IMR-90 (cell line): ENCODE results near the gene PTBP1. TPM values are rescaled to one million over a fixed set of nuclear protein-coding genes. Genes with fewer than 3 reads are reported as not detected.

Source experiments
- ATAC-seq: fragments of 200-7000 bp; cut with Tn5 transposase; 2 replicates; pipeline ENCODE4 v1.9.1; 2020; ENCODE audit warnings: low read depth, mild to moderate bottlenecking, moderate library complexity
- BruUV-seq: library from RNA; stranded (reverse); fragments of 400-500 nt; replicated peaks from 2 replicates; lab custom pipeline; 2021; lab: Mats Ljungman, UMichigan
- CTCF ChIA-PET: fragments of 300-600 bp; formaldehyde crosslinking; extraction: SDS; loops from one replicate; lab custom pipeline; 2021; ENCODE audit warnings: antibody characterized with exemption; lab: Yijun Ruan, JAX
- POLR2A ChIA-PET: fragments of 300-600 bp; sonication (Branson Sonifier 250); formaldehyde crosslinking; loops from one replicate; lab custom pipeline; 2022; ENCODE audit warnings: antibody characterized with exemption; ENCODE audit not compliant: unreplicated experiment; lab: Charles Lee
- DNase-seq: peaks from one replicate; pipeline ENCODE4 v3.0.0; 2013
- H2AFZ ChIP-seq: replicated peaks from 2 replicates; pipeline ENCODE3; 2013; ENCODE audit warnings: low read length, mild to moderate bottlenecking; ENCODE audit not compliant: poor library complexity
- H2AK5ac ChIP-seq: 2 replicates; pipeline ENCODE4 v1.6.1; 2013; ENCODE audit warnings: low read depth, low read length, inconsistent platforms
- H2AK9ac ChIP-seq: replicated peaks from 2 replicates; pipeline ENCODE3; 2013; ENCODE audit warnings: mild to moderate bottlenecking, low read depth, low read length, moderate library complexity; ENCODE audit not compliant: poor library complexity
- H2BK120ac ChIP-seq: 2 replicates; pipeline ENCODE4 v1.6.1; 2013; ENCODE audit warnings: low read depth, low read length, inconsistent platforms
- H2BK15ac ChIP-seq: 3 replicates; pipeline ENCODE4 v1.6.1; 2013; ENCODE audit warnings: low read depth, low read length, inconsistent platforms
- H2BK20ac ChIP-seq: 2 replicates; pipeline ENCODE4 v1.6.1; 2013; ENCODE audit warnings: low read depth, mild to moderate bottlenecking, inconsistent platforms, low read length, moderate library complexity
- H2BK5ac ChIP-seq: 2 replicates; pipeline ENCODE4 v1.6.1; 2013; ENCODE audit warnings: mild to moderate bottlenecking, low read depth, low read length, inconsistent platforms; ENCODE audit not compliant: poor library complexity, severe bottlenecking
- H3K14ac ChIP-seq: replicated peaks from 2 replicates; pipeline ENCODE4 v1.6.1; 2013; ENCODE audit warnings: low read depth, low read length, inconsistent platforms
- H3K18ac ChIP-seq: 2 replicates; pipeline ENCODE4 v1.6.1; 2013; ENCODE audit warnings: low read depth, low read length, control low read depth
- H3K23ac ChIP-seq: 2 replicates; pipeline ENCODE4 v1.6.1; 2013; ENCODE audit warnings: low read depth, low read length, inconsistent platforms
- H3K27ac ChIP-seq: 2 replicates; pipeline ENCODE4 v1.5.1; 2013; ENCODE audit warnings: mild to moderate bottlenecking, control low read depth, low read length; ENCODE audit not compliant: insufficient read depth
- H3K27me3 ChIP-seq: 2 replicates; pipeline ENCODE4 v1.6.1; 2013; ENCODE audit warnings: low read length; ENCODE audit not compliant: control insufficient read depth, insufficient read depth
- H3K36me3 ChIP-seq: 2 replicates; pipeline ENCODE4 v1.6.1; 2013; ENCODE audit warnings: low read length, mixed read lengths; ENCODE audit not compliant: control insufficient read depth, insufficient read depth
- H3K4ac ChIP-seq: 2 replicates; pipeline ENCODE4 v1.6.1; 2013; ENCODE audit warnings: low read depth, low read length, inconsistent platforms
- H3K4me1 ChIP-seq: 2 replicates; pipeline ENCODE4 v1.6.1; 2013; ENCODE audit warnings: low read length, mixed read lengths; ENCODE audit not compliant: control insufficient read depth, insufficient read depth
- H3K4me2 ChIP-seq: 2 replicates; pipeline ENCODE4 v1.6.1; 2013; ENCODE audit warnings: low read depth, mild to moderate bottlenecking, control low read depth, low read length, moderate library complexity
- H3K4me3 ChIP-seq: 2 replicates; pipeline ENCODE4 v1.5.1; 2013; ENCODE audit warnings: low read depth, mild to moderate bottlenecking, control low read depth, low read length, moderate library complexity; ENCODE audit not compliant: insufficient read depth
- H3K56ac ChIP-seq: 2 replicates; pipeline ENCODE4 v1.6.1; 2013; ENCODE audit warnings: low read length, inconsistent platforms; ENCODE audit not compliant: insufficient read depth; ENCODE audit errors: extremely low read depth
- H3K79me1 ChIP-seq, 2 experiments: 2 replicates each; pipeline ENCODE4 v1.6.1; 2013; ENCODE audit warnings: low read length in 2 of 2, inconsistent platforms in 1 of 2, low read depth in 1 of 2
- H3K9ac ChIP-seq: 2 replicates; pipeline ENCODE4 v1.6.1; 2013; ENCODE audit warnings: low read depth, low read length, control low read depth
- H3K9me1 ChIP-seq: 2 replicates; pipeline ENCODE4 v1.6.1; 2013; ENCODE audit warnings: low read length, inconsistent platforms; ENCODE audit not compliant: insufficient read depth
- H3K9me3 ChIP-seq: 2 replicates; pipeline ENCODE4 v1.6.1; 2013; ENCODE audit warnings: low read length; ENCODE audit not compliant: control insufficient read depth, insufficient read depth
- H4K20me1 ChIP-seq: 2 replicates; pipeline ENCODE4 v1.6.1; 2013; ENCODE audit warnings: low read length, inconsistent platforms; ENCODE audit not compliant: insufficient read depth
- H4K5ac ChIP-seq: 2 replicates; pipeline ENCODE4 v1.6.1; 2013; ENCODE audit warnings: mild to moderate bottlenecking, low read depth, low read length, control low read depth
- H4K8ac ChIP-seq, 2 experiments: 2 replicates each; pipeline ENCODE4 v1.6.1; 2013; ENCODE audit warnings: low read depth in 2 of 2, low read length in 2 of 2, control low read depth in 1 of 2, inconsistent platforms in 1 of 2
- H4K91ac ChIP-seq: 2 replicates; pipeline ENCODE4 v1.6.1; 2013; ENCODE audit warnings: low read depth, low read length, inconsistent platforms; ENCODE audit not compliant: insufficient read depth
- CEBPB ChIP-seq: IDR thresholded peaks from 2 replicates; pipeline ENCODE4 v1.6.1; 2012; ENCODE audit warnings: low read depth, low read length, improper control_type of control experiment
- ELK1 ChIP-seq: fragments of 150-350 bp; IDR thresholded peaks from 2 replicates; pipeline ENCODE4 v1.6.1; 2016; ENCODE audit warnings: low read depth, mild to moderate bottlenecking, low read length, moderate library complexity, borderline replicate concordance
- POLR2A ChIP-seq: IDR thresholded peaks from 2 replicates; pipeline ENCODE4 v1.6.1; 2012; ENCODE audit warnings: mild to moderate bottlenecking, low read depth, low read length
- RFX5 ChIP-seq: IDR thresholded peaks from 2 replicates; pipeline ENCODE4 v1.8.0; 2012; ENCODE audit warnings: low read depth, mild to moderate bottlenecking, low read length, moderate library complexity
- USF2 ChIP-seq: fragments of 150-350 bp; IDR thresholded peaks from 2 replicates; pipeline ENCODE4 v1.6.1; 2017; ENCODE audit warnings: mild to moderate bottlenecking, antibody characterized with exemption, low read length, low read depth
- WGBS, 2 experiments: methylation state at CpG; one replicate each; pipeline versions ENCODE4 v1.1.5 to v1.1.7; 2013; ENCODE audit warnings: missing lambda C conversion rate in 2 of 2; ENCODE audit not compliant: insufficient read length in 1 of 2; ENCODE audit errors: extremely low coverage in 2 of 2; 5-methylcytosine and 5-hydroxymethylcytosine counted together
- dilution Hi-C: fragments of 300-500 bp; cut with HindIII; formaldehyde crosslinking; loops from one replicate; pipeline ENCODE4 v1.14.3; 2018; ENCODE audit warnings: low sequenced_read_pairs; ENCODE audit not compliant: unreplicated experiment
- in situ Hi-C: fragments of 300-500 bp; cut with MboI; formaldehyde crosslinking; loops from 3 replicates; pipeline ENCODE4 v1.14.3; 2019; ENCODE audit warnings: low sequenced_read_pairs, inconsistent platforms, mixed read lengths
- intact Hi-C: fragments of 100-400 bp; cut with micrococcal nuclease; formaldehyde crosslinking; loops from 2 replicates; pipeline ENCODE4 v1.10.0; 2022
- polyA plus RNA-seq, 3 experiments: library from polyadenylated mRNA; depleted of rRNA; stranded (reverse); fragments of >200 nt; gene quantifications; 2 replicates each; pipeline ENCODE4 v1.2.3, GENCODE V29; 2012; ENCODE audit warnings: low replicate concordance in 1 of 3
- total RNA-seq: library from RNA; depleted of rRNA; stranded (reverse); fragments of >200 nt; gene quantifications from 2 replicates; pipeline ENCODE4 v1.2.3, GENCODE V29; 2012

The PTBP1 gene
- total and polyA plus RNA-seq, 2 of the 4 experiments (the other 2 are of a cell fraction), result 146 to 269 TPM

- Histone ChIP-seq H3K4ac (no peak overlapping the region), H3K23ac (no peak overlapping the region), H3K4me1 (no peaks in the 10 kb centered on the region; the same call in 1 of the 2 replicates), H4K5ac (no peak overlapping the region), H3K18ac (no peak overlapping the region), H3K9me3 (no peaks in the 10 kb centered on the region), H3K9me1 (no peaks in the 10 kb centered on the region), H3K4me2 (no peak overlapping the region), H3K9ac (no peak overlapping the region), H3K36me3 (no peaks in the 10 kb centered on the region), H4K8ac (no peak overlapping the region), H2BK5ac (no peak overlapping the region), H2AK9ac (no peak overlapping the region), H3K14ac (no peak overlapping the region), H2AK5ac (no peak overlapping the region), H3K27ac (no peak overlapping the region), H2BK15ac (no peak overlapping the region), H3K79me1 (no peaks in the 10 kb centered on the region), H2BK20ac (no peak overlapping the region), H4K20me1 (no peaks in the 10 kb centered on the region), H4K91ac (no peak overlapping the region), H2AFZ (no peak overlapping the region), H3K27me3 (no peaks in the 10 kb centered on the region), H2BK120ac (no peak overlapping the region), H3K56ac (no peak overlapping the region), H3K4me3 (no peak overlapping the region)
- ATAC-seq (no peak), DNase-seq (no peak)
- in situ Hi-C loops (no loop called here), intact Hi-C loops (loop anchor here (5.0 kb wide), 1 partner anchor 85 kb away; the partner anchor contains the start of gene CFD), dilution Hi-C loops (no loop called here)
- ChIA-PET CTCF (no interaction called here), POLR2A (no interaction called here)
- no TSS peak for BruUV-seq
- 60% methylated on average over 2 of the region's 5 CpGs; no CpG with 5 or more reads in 1 of the 2 experiments for WGBS, 2 experiments
- TF ChIP-seq RFX5 (no peak), POLR2A (no peak), ELK1 (no peak), CEBPB (no peak), USF2 (no peak)
Measured at GRCh38 chr19:772063-772462, 25.2 kb upstream of the PTBP1 start.
